ENCODE results near the gene L3MBTL4. TPM values are rescaled to one million over a fixed set of nuclear protein-coding genes. Genes with fewer than 3 reads are reported as not detected.

The L3MBTL4 gene
- total RNA-seq, 1 experiment from 2014 or later: not detected

DNA sequence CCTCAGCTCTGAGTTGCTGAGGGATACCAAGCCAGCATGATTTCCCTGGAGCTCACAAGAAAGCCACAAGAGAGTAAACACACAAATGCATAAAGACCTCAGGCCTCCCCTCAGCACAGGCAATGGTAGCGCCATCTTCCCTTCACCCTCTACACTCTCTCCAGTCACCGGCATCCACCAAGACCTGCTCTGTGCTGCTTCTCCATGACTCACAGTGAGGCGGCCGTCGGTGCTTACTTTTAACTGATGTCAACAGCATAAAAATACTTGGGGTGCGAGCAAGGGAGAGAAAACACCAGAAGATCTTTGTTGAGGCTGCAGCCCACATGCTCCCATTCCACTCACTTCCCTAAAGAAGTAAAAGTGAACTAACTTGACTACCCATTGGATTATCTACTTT, 46.7 kb downstream of the L3MBTL4 start:
- H3K9me2 ChIP-seq (ENCODE audit: insufficient read depth): no peaks in the 10 kb centered on the region
- no peak for ATAC-seq
- no peak overlapping the region for H3K9ac ChIP-seq (ENCODE audit: low read length)
- no peak for DNase-seq (ENCODE audit: low read depth, low spot score)
- H3K79me2 ChIP-seq (ENCODE audit: insufficient read depth, low read length): no peaks in the 10 kb centered on the region
- H3K36me3 ChIP-seq (ENCODE audit: control insufficient read depth in 1 of 2, insufficient read depth in 2 of 2, low read length in 2 of 2): no peaks in the 10 kb centered on the region
- no peak overlapping the region for H3K4me3 ChIP-seq (replicated peaks in 1 of 2; ENCODE audit: low read depth in 1 of 2, low read length in 2 of 2)
- intact Hi-C loops (cut with micrococcal nuclease): no loop called here
- no peaks in the 10 kb centered on the region for H4K20me1 ChIP-seq (ENCODE audit: insufficient read depth)
- ChIA-PET CTCF (no interaction called here), POLR2A (no interaction called here), RAD21 (ENCODE audit: low non-redundant PET in 1 of 2, low total read pairs in 2 of 2, uncharacterized antibody in 2 of 2, unreplicated experiment in 2 of 2) (no interaction called here)
- H3K9me3 ChIP-seq (ENCODE audit: control insufficient read depth in 1 of 2, insufficient read depth in 1 of 2, low read depth in 1 of 2, low read length in 2 of 2): peaks cover 9 to 17% of the 10 kb centered on the region in 2 experiments; a peak in 3 of 4 replicates
- H3K4me1 ChIP-seq (ENCODE audit: control insufficient read depth in 1 of 2, insufficient read depth in 2 of 2, low read length in 2 of 2): no peaks in the 10 kb centered on the region
- no TSS peak for BruUV-seq (replicated peaks)
- H3K27ac ChIP-seq (ENCODE audit: low read depth, low read length): no peak overlapping the region
- TF ChIP-seq EGR1 (IDR thresholded peaks at IDR 0.05; ENCODE audit: low read depth): no peak
- no peak for TF ChIP-seq TCF7L2 (IDR thresholded peaks at IDR 0.05; ENCODE audit: borderline replicate concordance, extremely low read depth, insufficient read depth, insufficient read length)
- TF ChIP-seq SP1 (IDR thresholded peaks at IDR 0.05; ENCODE audit: low read depth): no peak
- no peak for TF ChIP-seq CEBPB (IDR thresholded peaks at IDR 0.05; ENCODE audit: low read depth)
- no peak for TF ChIP-seq CBX3 (IDR thresholded peaks at IDR 0.05; ENCODE audit: low read depth)
- no peak for TF ChIP-seq POLR2A (IDR thresholded peaks at IDR 0.05; ENCODE audit: borderline replicate concordance, extremely low read depth, insufficient read depth, insufficient read length)
- TF ChIP-seq REST (IDR thresholded peaks at IDR 0.05; ENCODE audit: low read depth): no peak
- TF ChIP-seq, protein P1, sequence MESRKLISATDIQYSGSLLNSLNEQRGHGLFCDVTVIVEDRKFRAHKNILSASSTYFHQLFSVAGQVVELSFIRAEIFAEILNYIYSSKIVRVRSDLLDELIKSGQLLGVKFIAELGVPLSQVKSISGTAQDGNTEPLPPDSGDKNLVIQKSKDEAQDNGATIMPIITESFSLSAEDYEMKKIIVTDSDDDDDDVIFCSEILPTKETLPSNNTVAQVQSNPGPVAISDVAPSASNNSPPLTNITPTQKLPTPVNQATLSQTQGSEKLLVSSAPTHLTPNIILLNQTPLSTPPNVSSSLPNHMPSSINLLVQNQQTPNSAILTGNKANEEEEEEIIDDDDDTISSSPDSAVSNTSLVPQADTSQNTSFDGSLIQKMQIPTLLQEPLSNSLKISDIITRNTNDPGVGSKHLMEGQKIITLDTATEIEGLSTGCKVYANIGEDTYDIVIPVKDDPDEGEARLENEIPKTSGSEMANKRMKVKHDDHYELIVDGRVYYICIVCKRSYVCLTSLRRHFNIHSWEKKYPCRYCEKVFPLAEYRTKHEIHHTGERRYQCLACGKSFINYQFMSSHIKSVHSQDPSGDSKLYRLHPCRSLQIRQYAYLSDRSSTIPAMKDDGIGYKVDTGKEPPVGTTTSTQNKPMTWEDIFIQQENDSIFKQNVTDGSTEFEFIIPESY (IDR thresholded peaks at IDR 0.05; ENCODE audit: extremely low read depth, insufficient replicate concordance, low read length): no peak
- TF ChIP-seq ELF1 (IDR thresholded peaks at IDR 0.05; ENCODE audit: borderline replicate concordance, low read depth): no peak
- no peak for TF ChIP-seq YY1 (IDR thresholded peaks at IDR 0.05; ENCODE audit: extremely low read depth, insufficient replicate concordance, low read depth, low read length)
- no peak for TF ChIP-seq FOSL1 (IDR thresholded peaks at IDR 0.05; ENCODE audit: low read depth)
- no peak for TF ChIP-seq JUND (IDR thresholded peaks at IDR 0.05)
- TF ChIP-seq, protein P2, sequence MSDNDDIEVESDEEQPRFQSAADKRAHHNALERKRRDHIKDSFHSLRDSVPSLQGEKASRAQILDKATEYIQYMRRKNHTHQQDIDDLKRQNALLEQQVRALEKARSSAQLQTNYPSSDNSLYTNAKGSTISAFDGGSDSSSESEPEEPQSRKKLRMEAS (IDR thresholded peaks at IDR 0.05): no peak
- no peak for TF ChIP-seq EZH2 (IDR thresholded peaks at IDR 0.05)
- TF ChIP-seq, protein P3, sequence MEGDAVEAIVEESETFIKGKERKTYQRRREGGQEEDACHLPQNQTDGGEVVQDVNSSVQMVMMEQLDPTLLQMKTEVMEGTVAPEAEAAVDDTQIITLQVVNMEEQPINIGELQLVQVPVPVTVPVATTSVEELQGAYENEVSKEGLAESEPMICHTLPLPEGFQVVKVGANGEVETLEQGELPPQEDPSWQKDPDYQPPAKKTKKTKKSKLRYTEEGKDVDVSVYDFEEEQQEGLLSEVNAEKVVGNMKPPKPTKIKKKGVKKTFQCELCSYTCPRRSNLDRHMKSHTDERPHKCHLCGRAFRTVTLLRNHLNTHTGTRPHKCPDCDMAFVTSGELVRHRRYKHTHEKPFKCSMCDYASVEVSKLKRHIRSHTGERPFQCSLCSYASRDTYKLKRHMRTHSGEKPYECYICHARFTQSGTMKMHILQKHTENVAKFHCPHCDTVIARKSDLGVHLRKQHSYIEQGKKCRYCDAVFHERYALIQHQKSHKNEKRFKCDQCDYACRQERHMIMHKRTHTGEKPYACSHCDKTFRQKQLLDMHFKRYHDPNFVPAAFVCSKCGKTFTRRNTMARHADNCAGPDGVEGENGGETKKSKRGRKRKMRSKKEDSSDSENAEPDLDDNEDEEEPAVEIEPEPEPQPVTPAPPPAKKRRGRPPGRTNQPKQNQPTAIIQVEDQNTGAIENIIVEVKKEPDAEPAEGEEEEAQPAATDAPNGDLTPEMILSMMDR (IDR thresholded peaks at IDR 0.05 in 2 of 3, conservative IDR thresholded peaks at IDR 0.05 in 1 of 3; ENCODE audit: borderline replicate concordance in 1 of 3, insufficient read depth in 1 of 3, low read depth in 2 of 3, low read length in 2 of 3): no peak
- no peak for TF ChIP-seq ZFX (IDR thresholded peaks at IDR 0.05)
- H3K4me2 ChIP-seq (ENCODE audit: low read length): no peak overlapping the region
- no peak overlapping the region for H2AFZ ChIP-seq (ENCODE audit: low read depth, low read length, poor library complexity, severe bottlenecking)
- H3K27me3 ChIP-seq (ENCODE audit: insufficient read depth, low read length): no peaks in the 10 kb centered on the region
